Bronchial smooth muscle cell (primary cell): Measurements from ENCODE around the gene SKIC3. TPM values are rescaled to one million over a fixed set of nuclear protein-coding genes. Genes with fewer than 3 reads are reported as not detected.

ENCODE experiments used
- total RNA-seq: library from RNA; depleted of rRNA; stranded (reverse); fragments of >200 nt; gene quantifications from 2 replicates; pipeline ENCODE4 v1.2.1, GENCODE V29; 2014

SKIC3 gene
- total RNA-seq, result 117 and 149 TPM in 2 replicates

GRCh38 chr5:95554647-95555548 is at the start of gene SKIC3, which contains the start of gene ARSK:
Gene SKIC3, minus strand, starts transcription at chr5:95554977. Its CDS starts 7,827 bp downstream, at chr5:95547150.
Gene ARSK, plus strand, starts transcription at chr5:95555101. Its CDS starts 178 bp downstream, at chr5:95555279.

Other genes starting within 250 kb of the SKIC3 start
- gene FAM81B, start 163.6 kb downstream of the SKIC3 start, total RNA-seq, result not detected in 2 replicates
- gene ARSK, start 124 bp upstream of the SKIC3 start, total RNA-seq, result 7.1 and 8.5 TPM in 2 replicates
- gene GPR150, start 65.1 kb upstream of the SKIC3 start, total RNA-seq, result under 0.01 and 0.32 TPM in 2 replicates
- 3.2 and 3.6 TPM in 2 replicates for gene RFESD, start 91.8 kb upstream of the SKIC3 start, total RNA-seq
- gene SPATA9, start 128.0 kb upstream of the SKIC3 start, total RNA-seq, result 0.43 and 0.47 TPM in 2 replicates
- gene RHOBTB3, start 176.4 kb upstream of the SKIC3 start, total RNA-seq, result 211 and 296 TPM in 2 replicates